NCI-H2196 treated with DMSO at 0.1 percent for 48 hours (cell line): Measurements from ENCODE around the gene PABPN1L.
"Not testable (repeated sequence)": the region's sequence is repeated elsewhere in the genome, so short reads cannot be mapped to it uniquely, and the experiment has no call there.

Experiments
- DNase-seq: peaks from one replicate; lab custom pipeline; 2025; ENCODE audit not compliant: unreplicated experiment; lab: John Stamatoyannopoulos, UW

The PABPN1L gene

DNA sequence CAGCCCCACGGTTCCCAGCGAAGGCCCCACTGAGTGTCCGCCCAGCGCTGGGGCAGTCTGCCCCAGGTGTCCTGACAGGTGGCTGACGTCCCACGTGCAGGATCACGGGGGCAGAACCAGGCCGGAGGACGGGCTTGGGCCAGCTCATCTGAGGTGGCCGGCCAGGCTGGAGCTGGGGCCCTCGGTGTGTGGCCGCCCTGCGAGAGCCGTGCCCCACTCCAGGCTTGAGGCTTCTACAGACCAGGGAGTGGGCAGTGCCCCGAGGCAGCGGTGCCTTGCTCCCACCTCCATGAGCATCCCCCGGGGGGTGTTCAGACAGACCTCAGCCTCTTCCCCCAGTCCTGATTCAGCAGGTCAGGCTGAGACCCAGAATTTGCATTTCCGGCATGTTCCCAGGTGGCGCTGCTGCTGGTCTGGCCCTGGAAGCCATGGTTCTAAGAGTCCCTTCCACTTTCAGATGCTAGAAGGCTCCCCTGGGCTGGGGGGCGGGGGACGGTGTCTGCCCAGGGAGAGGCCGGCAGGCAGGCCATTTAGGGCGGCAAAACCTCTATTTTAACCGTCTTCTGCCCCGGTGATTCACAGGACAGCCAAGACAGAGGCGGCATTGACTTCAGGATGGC is 35.4 kb upstream of the PABPN1L start:
- DNase-seq, result no peak

- no peak for DNase-seq
Observed at GRCh38 chr16:88900662-88901052, 34.2 kb upstream of the PABPN1L start.

GRCh38 chr16:88899901-88900661 is 33.6 kb upstream of the PABPN1L start:
- DNase-seq, result no peak

GRCh38 chr16:88897696-88898425 is 31.4 kb upstream of the PABPN1L start:
- DNase-seq, result no peak

DNA sequence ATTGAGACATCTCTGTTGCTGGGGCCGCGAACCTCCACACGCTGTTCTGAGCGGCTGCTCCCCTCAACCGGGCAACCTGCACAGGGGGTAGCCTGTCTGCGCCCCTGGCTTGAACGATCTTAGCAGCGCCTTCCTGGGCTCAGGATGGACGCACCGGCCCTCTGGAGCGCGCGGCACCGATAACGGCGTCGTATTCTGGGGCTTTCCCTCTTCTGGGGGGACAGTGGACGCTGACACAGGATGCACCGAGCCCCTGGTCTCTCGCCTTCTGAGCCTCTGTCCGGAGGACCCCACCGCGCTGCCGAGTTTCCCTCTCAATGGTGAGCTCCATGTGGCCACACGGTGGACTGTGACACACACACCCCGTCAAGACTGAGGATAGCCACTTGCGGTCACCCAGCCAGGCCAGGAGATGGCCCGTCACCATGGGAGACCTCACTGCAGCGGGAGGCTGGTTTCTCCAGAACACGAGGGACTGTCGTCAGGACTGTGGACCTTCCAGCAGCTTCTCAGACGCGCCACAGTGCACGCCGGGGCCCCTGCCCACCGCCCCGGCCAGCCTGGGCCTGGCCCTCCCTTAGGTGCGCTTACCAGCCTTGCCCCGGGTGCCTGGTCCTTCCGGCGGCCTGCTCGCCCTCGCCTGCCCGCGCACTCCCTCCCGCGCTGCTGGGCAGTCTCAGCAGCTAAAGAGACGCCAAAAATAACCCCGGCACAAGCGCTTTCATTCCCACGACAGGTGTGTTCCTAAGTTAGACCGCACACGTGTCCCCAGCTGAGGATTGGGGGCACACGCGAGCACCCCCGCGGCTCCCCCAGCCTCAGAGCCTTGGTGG is 30.0 kb upstream of the PABPN1L start:
- no peak for DNase-seq

GRCh38 chr16:88895335-88895734 is 28.9 kb upstream of the PABPN1L start:
- no peak for DNase-seq

- DNase-seq, result no peak
Observed at GRCh38 chr16:88894681-88895300, 28.3 kb upstream of the PABPN1L start.

DNA sequence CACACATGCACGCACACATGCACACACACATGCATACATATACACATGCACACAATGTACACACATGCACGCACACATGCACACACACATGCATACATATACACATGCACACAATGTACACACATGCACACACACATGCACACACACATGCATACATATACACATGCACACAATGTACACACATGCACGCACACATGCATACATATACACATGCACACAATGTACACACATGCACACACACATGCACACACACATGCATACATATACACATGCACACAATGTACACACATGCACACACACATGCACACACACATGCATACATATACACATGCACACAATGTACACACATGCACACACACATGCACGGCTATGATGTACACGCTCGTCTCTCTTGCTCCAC is 27.8 kb upstream of the PABPN1L start:
- DNase-seq, result not testable (repeated sequence)

- DNase-seq, result no peak
Observed at GRCh38 chr16:88893127-88893968, 26.9 kb upstream of the PABPN1L start.

DNA sequence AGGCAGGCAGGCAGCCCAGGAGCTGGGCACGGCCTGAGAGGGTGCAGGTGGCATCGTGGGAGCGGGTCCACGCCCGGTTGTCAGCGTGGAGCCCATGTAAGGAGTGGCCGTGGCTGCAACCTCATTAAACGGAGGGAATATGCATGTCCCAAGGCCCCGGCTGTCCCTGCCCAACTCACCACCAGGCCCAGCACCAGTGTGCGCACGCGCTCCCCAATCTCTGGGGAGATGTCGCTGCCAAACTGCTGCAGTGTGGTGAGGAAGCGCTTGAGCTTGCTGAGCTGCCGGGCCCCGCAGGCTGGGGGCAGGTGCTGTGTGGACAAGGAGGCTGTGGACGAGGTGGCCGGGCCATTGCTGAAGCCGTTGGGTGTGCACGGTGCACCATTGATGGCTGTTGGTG is 25.6 kb upstream of the PABPN1L start:
- no peak for DNase-seq

DNA sequence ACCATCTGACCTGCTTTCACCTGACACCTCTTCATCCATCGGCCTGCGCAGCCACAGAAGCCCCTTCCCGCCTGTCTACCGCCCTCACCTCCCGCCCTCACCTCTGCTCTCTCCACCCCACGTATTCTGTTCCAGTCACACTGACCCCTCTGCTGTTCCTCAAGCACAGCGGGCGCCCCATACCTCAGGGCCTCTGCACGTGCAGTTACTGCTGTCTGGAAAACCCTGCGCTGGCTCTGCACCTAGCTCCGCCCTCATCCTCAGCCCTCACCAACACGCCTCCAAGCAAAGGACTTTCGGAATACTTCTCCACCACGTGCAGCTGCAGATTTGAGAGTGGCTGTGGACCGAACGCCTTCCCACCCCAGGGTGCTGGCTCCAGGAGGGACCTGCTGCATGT is 24.6 kb upstream of the PABPN1L start:
- no peak for DNase-seq

GRCh38 chr16:88889702-88890352 is 23.4 kb upstream of the PABPN1L start:
- not testable (repeated sequence) for DNase-seq

- no peak for DNase-seq
Observed at GRCh38 chr16:88888461-88889387, 22.3 kb upstream of the PABPN1L start.

- no peak for DNase-seq
Observed at GRCh38 chr16:88888057-88888456, 21.6 kb upstream of the PABPN1L start.

- no peak for DNase-seq
Observed at GRCh38 chr16:88886845-88887521, 20.5 kb upstream of the PABPN1L start.

DNA sequence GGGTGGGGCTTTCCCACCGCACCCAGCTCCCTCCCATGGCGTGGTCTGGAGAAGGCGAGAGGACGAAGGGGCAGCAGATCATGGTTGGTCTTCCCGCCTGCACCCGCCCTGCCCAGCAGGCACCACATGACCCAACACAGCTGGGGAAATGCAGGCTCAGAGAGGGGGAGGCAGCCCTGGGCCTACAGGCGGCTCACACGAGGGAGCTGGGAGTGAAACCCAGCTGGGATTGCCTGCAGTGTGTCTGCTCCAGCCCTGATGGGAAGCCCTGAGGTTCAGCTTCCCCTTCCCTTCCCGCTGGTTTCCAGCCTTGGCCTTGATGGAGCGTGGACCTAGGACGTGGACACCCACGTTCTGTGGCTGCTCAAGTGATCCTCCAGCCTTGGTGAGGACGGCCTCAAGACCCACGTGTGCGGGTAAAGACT is 20.0 kb upstream of the PABPN1L start:
- no peak for DNase-seq

DNA sequence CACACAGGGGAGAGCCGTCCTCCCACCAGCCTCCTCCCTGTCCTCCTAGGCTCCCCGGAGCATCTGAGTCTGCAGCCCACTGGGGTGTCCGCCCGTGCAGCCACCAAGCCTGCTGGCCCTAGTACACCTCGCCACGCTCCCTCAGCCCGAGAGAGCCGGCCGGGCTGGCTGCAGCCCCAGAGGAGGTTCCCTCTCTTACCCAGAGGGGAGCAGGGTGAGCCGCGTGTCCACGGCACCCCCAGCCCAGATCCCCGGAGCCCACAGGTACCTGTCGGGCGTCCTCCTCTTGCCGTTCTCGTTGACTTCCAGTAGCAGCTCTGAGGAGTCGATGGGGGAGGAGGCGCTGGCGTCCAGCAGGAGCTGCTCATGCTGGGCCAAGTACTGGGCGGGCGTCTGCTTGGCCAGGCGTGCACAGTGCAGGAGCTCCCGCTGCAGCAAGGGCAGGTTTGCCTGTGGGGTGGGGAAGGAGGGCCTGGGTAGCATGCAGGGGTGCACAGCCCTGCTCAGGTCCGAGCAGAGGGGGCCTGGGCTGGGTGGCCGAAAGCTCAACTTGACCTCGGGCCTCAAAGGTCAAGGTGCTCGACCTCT is 19.3 kb upstream of the PABPN1L start:
- DNase-seq, result no peak
